ENCODE measurements around the gene FECH.

DNA sequence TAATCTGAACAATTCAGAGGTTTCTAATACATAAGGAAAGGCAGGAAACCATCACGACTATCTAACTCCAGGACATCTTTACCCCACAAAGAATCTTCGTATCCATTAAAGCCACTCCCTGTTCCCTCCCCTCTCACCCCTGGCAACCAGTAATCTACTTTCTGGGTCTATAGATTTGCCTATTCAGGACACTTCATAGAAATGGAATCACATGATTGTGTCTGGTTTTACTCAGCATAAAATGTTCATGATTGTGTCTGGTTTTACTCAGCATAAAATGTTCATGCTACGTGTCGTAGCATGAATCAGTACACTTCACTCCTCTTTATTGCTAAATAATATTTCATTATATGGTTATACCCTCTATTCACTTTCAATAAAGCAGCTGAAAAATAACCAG, 11.6 kb downstream of the FECH start:
- TF ChIP-seq, protein P1, sequence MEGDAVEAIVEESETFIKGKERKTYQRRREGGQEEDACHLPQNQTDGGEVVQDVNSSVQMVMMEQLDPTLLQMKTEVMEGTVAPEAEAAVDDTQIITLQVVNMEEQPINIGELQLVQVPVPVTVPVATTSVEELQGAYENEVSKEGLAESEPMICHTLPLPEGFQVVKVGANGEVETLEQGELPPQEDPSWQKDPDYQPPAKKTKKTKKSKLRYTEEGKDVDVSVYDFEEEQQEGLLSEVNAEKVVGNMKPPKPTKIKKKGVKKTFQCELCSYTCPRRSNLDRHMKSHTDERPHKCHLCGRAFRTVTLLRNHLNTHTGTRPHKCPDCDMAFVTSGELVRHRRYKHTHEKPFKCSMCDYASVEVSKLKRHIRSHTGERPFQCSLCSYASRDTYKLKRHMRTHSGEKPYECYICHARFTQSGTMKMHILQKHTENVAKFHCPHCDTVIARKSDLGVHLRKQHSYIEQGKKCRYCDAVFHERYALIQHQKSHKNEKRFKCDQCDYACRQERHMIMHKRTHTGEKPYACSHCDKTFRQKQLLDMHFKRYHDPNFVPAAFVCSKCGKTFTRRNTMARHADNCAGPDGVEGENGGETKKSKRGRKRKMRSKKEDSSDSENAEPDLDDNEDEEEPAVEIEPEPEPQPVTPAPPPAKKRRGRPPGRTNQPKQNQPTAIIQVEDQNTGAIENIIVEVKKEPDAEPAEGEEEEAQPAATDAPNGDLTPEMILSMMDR (IDR thresholded peaks at IDR 0.05): no peak
- no peak for TF ChIP-seq POLR2A (IDR thresholded peaks at IDR 0.05)

Measured in testis (tissue), 2 donors.